Loucy (cell line): ENCODE results near the gene SPAG9.

ENCODE experiments used
- H2AFZ ChIP-seq: fragments of 200-600 bp; sonication (generic); 2 replicates; pipeline ENCODE4 v1.6.0; 2016; ENCODE audit warnings: antibody characterized with exemption, mild to moderate bottlenecking, low read length, moderate library complexity
- H3F3A ChIP-seq: fragments of 200-600 bp; 2 replicates; pipeline ENCODE4 v1.6.0; 2016; ENCODE audit warnings: antibody characterized with exemption, low read depth, mild to moderate bottlenecking
- H3K27me3 ChIP-seq: fragments of 200-600 bp; sonication (generic); 2 replicates; pipeline ENCODE4 v1.6.1; 2014; ENCODE audit warnings: low read length, mild to moderate bottlenecking; ENCODE audit not compliant: insufficient read depth, poor library complexity, severe bottlenecking
- H3K36me3 ChIP-seq: fragments of 200-600 bp; sonication (generic); 2 replicates; pipeline ENCODE4 v1.6.1; 2016; ENCODE audit warnings: low read length; ENCODE audit not compliant: insufficient read depth
- H3K4me1 ChIP-seq: fragments of 200-600 bp; sonication (generic); 2 replicates; pipeline ENCODE4 v1.5.1; 2014; ENCODE audit warnings: low read length, mild to moderate bottlenecking; ENCODE audit not compliant: insufficient read depth, poor library complexity, severe bottlenecking
- H3K4me2 ChIP-seq: fragments of 200-600 bp; sonication (generic); 2 replicates; pipeline ENCODE4 v1.6.0; 2014; ENCODE audit warnings: antibody characterized with exemption, low read length, low read depth, mild to moderate bottlenecking; ENCODE audit not compliant: poor library complexity, severe bottlenecking
- H3K4me3 ChIP-seq: fragments of 200-600 bp; sonication (generic); 2 replicates; pipeline ENCODE4 v1.5.1; 2014; ENCODE audit warnings: low read length, mild to moderate bottlenecking, mixed read lengths; ENCODE audit not compliant: poor library complexity, severe bottlenecking
- H3K79me2 ChIP-seq: fragments of 200-600 bp; sonication (generic); 2 replicates; pipeline ENCODE4 v1.6.1; 2014; ENCODE audit warnings: low read length; ENCODE audit not compliant: insufficient read depth
- H3K9ac ChIP-seq: fragments of 200-600 bp; sonication (generic); 2 replicates; pipeline ENCODE4 v1.6.0; 2014; ENCODE audit warnings: mild to moderate bottlenecking, low read depth, low read length, moderate library complexity; ENCODE audit not compliant: poor library complexity, severe bottlenecking
- H3K9me2 ChIP-seq: fragments of 200-600 bp; sonication (generic); replicated peaks from 2 replicates; pipeline ENCODE4 v1.6.1; 2016; ENCODE audit warnings: low read depth, low read length, mixed read lengths
- H3K9me3 ChIP-seq: fragments of 200-600 bp; sonication (generic); 2 replicates; pipeline ENCODE4 v1.6.1; 2014; ENCODE audit warnings: mild to moderate bottlenecking, antibody characterized with exemption, low read length, low read depth; ENCODE audit not compliant: insufficient read depth
- H4K20me1 ChIP-seq: fragments of 200-600 bp; sonication (generic); 2 replicates; pipeline ENCODE4 v1.6.0; 2014; ENCODE audit warnings: antibody characterized with exemption, low read length, mild to moderate bottlenecking; ENCODE audit not compliant: insufficient read depth, poor library complexity, severe bottlenecking
- CTCF ChIP-seq: fragments of 200-600 bp; sonication (generic); conservative IDR thresholded peaks from 2 replicates; pipeline ENCODE4 v1.5.1; 2014; ENCODE audit warnings: mild to moderate bottlenecking, antibody characterized with exemption, low read length
- EZH2phosphoT487 ChIP-seq: fragments of 200-600 bp; IDR thresholded peaks from 2 replicates; pipeline ENCODE4 v1.6.1; 2018; ENCODE audit warnings: antibody characterized with exemption, mild to moderate bottlenecking, moderate library complexity, borderline replicate concordance

SPAG9 gene

GRCh38 chr17:50949128-50949988 lies 171.3 kb downstream of the SPAG9 start:
- TF ChIP-seq CTCF = no peak

GRCh38 chr17:50948711-50949110 lies 172.0 kb downstream of the SPAG9 start:
- H3K4me3 ChIP-seq = no peak overlapping the region
- H3K27me3 ChIP-seq = no peaks in the 10 kb centered on the region
- no peak overlapping the region for H2AFZ ChIP-seq
- no peaks in the 10 kb centered on the region for H3K9me3 ChIP-seq
- H3K9me2 ChIP-seq = no peaks in the 10 kb centered on the region
- no peaks in the 10 kb centered on the region for H3K36me3 ChIP-seq
- no peak overlapping the region for H3K9ac ChIP-seq
- H4K20me1 ChIP-seq = no peaks in the 10 kb centered on the region
- no peaks in the 10 kb centered on the region for H3F3A ChIP-seq
- peaks cover 14% of the 10 kb centered on the region for H3K4me1 ChIP-seq
- H3K79me2 ChIP-seq = no peaks in the 10 kb centered on the region
- H3K4me2 ChIP-seq = no peak overlapping the region
- no peak for TF ChIP-seq EZH2phosphoT487

More at GRCh38 chr17:50949128-50949988, 171.3 kb downstream of the SPAG9 start:
- Histone ChIP-seq H3K36me3 (no peaks in the 10 kb centered on the region), H3K4me2 (no peak overlapping the region), H3K27me3 (no peaks in the 10 kb centered on the region), H3K9me3 (no peaks in the 10 kb centered on the region), H2AFZ (no peak overlapping the region), H3K4me3 (no peak overlapping the region), H3K9ac (no peak overlapping the region), H3K79me2 (no peaks in the 10 kb centered on the region), H4K20me1 (no peaks in the 10 kb centered on the region), H3K9me2 (no peaks in the 10 kb centered on the region), H3K4me1 (peaks cover 7% of the 10 kb centered on the region), H3F3A (no peaks in the 10 kb centered on the region)

- Histone ChIP-seq H3K4me1 (peaks cover 16% of the 10 kb centered on the region), H2AFZ (no peak overlapping the region), H3K9me3 (no peaks in the 10 kb centered on the region), H3K79me2 (no peaks in the 10 kb centered on the region), H3K9ac (no peak overlapping the region), H3K36me3 (no peaks in the 10 kb centered on the region), H3K4me2 (no peak overlapping the region), H3K4me3 (no peak overlapping the region), H3F3A (no peaks in the 10 kb centered on the region), H4K20me1 (no peaks in the 10 kb centered on the region), H3K9me2 (no peaks in the 10 kb centered on the region), H3K27me3 (no peaks in the 10 kb centered on the region)
- no peak for TF ChIP-seq CTCF
These were observed 172.7 kb downstream of the SPAG9 start for GRCh38 chr17:50947782-50948543.
